H9 (cell line): Measurements from ENCODE around the gene TMEM81. TPM values are rescaled to one million over a fixed set of nuclear protein-coding genes. Genes with fewer than 3 reads are reported as not detected.

Experiments
- DNase-seq: peaks from one replicate; pipeline ENCODE4 v3.0.0-alpha.2; 2017
- H2AFZ ChIP-seq: one replicate; pipeline ENCODE4 v1.6.1; 2013; ENCODE audit warnings: mild to moderate bottlenecking, low read length, control low read depth, moderate library complexity
- H2AK5ac ChIP-seq: 2 replicates; pipeline ENCODE4 v1.6.1; 2013; ENCODE audit warnings: low read length, control low read depth, mixed read lengths; ENCODE audit not compliant: insufficient read length
- H2BK120ac ChIP-seq: one replicate; pipeline ENCODE4 v1.6.1; 2013; ENCODE audit warnings: low read depth, mild to moderate bottlenecking, low read length, control low read depth, inconsistent platforms; ENCODE audit not compliant: poor library complexity, severe bottlenecking
- H2BK12ac ChIP-seq: 2 replicates; pipeline ENCODE4 v1.6.1; 2013; ENCODE audit warnings: low read length, control low read depth, mixed read lengths, low read depth; ENCODE audit not compliant: insufficient read length
- H2BK15ac ChIP-seq: 2 replicates; pipeline ENCODE4 v1.6.1; 2013; ENCODE audit warnings: low read depth, low read length, control low read depth
- H2BK20ac ChIP-seq: one replicate; pipeline ENCODE4 v1.6.1; 2013; ENCODE audit warnings: low read depth, mild to moderate bottlenecking, low read length, control low read depth, inconsistent platforms; ENCODE audit not compliant: poor library complexity, severe bottlenecking
- H2BK5ac ChIP-seq: 2 replicates; pipeline ENCODE4 v1.6.1; 2013; ENCODE audit warnings: low read length, control low read depth, mixed read lengths; ENCODE audit not compliant: insufficient read length
- H3K14ac ChIP-seq: 2 replicates; pipeline ENCODE4 v1.6.1; 2013; ENCODE audit warnings: low read length, control low read depth; ENCODE audit not compliant: insufficient read depth
- H3K18ac ChIP-seq: 2 replicates; pipeline ENCODE4 v1.6.1; 2013; ENCODE audit warnings: low read depth, mild to moderate bottlenecking, mixed read lengths, low read length, control low read depth; ENCODE audit not compliant: insufficient read length
- H3K23ac ChIP-seq: 2 replicates; pipeline ENCODE4 v1.6.1; 2013; ENCODE audit warnings: low read length, control low read depth, mixed read lengths, low read depth; ENCODE audit not compliant: insufficient read length
- H3K23me2 ChIP-seq: 2 replicates; pipeline ENCODE4 v1.6.1; 2013; ENCODE audit warnings: low read depth, mild to moderate bottlenecking, mixed read lengths, low read length, control low read depth; ENCODE audit not compliant: insufficient read length, poor library complexity, severe bottlenecking
- H3K27ac ChIP-seq: 2 replicates; pipeline ENCODE4 v1.5.1; 2013; ENCODE audit warnings: low read length, control low read depth, mixed read lengths, low read depth; ENCODE audit not compliant: insufficient read length
- H3K27me3 ChIP-seq: 2 replicates; pipeline ENCODE4 v1.6.1; 2013; ENCODE audit warnings: low read length, control low read depth, inconsistent platforms; ENCODE audit not compliant: insufficient read depth
- H3K4ac ChIP-seq: 2 replicates; pipeline ENCODE4 v1.6.1; 2013; ENCODE audit warnings: low read depth, mild to moderate bottlenecking, control low read depth, inconsistent platforms, low read length, moderate library complexity
- H3K4me1 ChIP-seq: 2 replicates; pipeline ENCODE4 v1.6.1; 2013; ENCODE audit warnings: low read length, control low read depth, inconsistent platforms; ENCODE audit not compliant: insufficient read depth
- H3K4me2 ChIP-seq: 2 replicates; pipeline ENCODE4 v1.6.1; 2013; ENCODE audit warnings: low read length, control low read depth, mixed read lengths; ENCODE audit not compliant: insufficient read length, insufficient read depth
- H3K56ac ChIP-seq: 2 replicates; pipeline ENCODE4 v1.6.1; 2013; ENCODE audit warnings: low read depth, mild to moderate bottlenecking, mixed read lengths, low read length, control low read depth; ENCODE audit not compliant: insufficient read length
- H3K79me1 ChIP-seq: 2 replicates; pipeline ENCODE4 v1.6.1; 2013; ENCODE audit warnings: low read depth, mild to moderate bottlenecking, moderate library complexity, low read length, control low read depth, inconsistent platforms; ENCODE audit not compliant: insufficient read depth, poor library complexity, severe bottlenecking
- H3K79me2 ChIP-seq: 2 replicates; pipeline ENCODE4 v1.6.1; 2013; ENCODE audit warnings: low read length, control low read depth, inconsistent platforms; ENCODE audit not compliant: insufficient read depth
- H3K9ac ChIP-seq: 2 replicates; pipeline ENCODE4 v1.6.1; 2013; ENCODE audit warnings: low read length, control low read depth, mixed read lengths; ENCODE audit not compliant: insufficient read length; ENCODE audit errors: extremely low read depth
- H3K9me3 ChIP-seq: one replicate; pipeline ENCODE4 v1.6.1; 2013; ENCODE audit warnings: low read depth, low read length, inconsistent platforms; ENCODE audit not compliant: control insufficient read depth
- H3T11ph ChIP-seq: one replicate; pipeline ENCODE4 v1.6.1; 2013; ENCODE audit warnings: mild to moderate bottlenecking, low read length, control low read depth, inconsistent platforms
- H4K20me1 ChIP-seq: one replicate; pipeline ENCODE4 v1.6.1; 2013; ENCODE audit not compliant: control insufficient read depth, insufficient read length, insufficient read depth
- H4K5ac ChIP-seq: 2 replicates; pipeline ENCODE4 v1.6.1; 2013; ENCODE audit warnings: low read depth, mild to moderate bottlenecking, mixed read lengths, low read length, control low read depth; ENCODE audit not compliant: insufficient read length
- H4K8ac ChIP-seq: replicated peaks from 2 replicates; pipeline ENCODE4 v1.6.1; 2013; ENCODE audit warnings: low read length, control low read depth, mixed read lengths, low read depth; ENCODE audit not compliant: insufficient read length
- H4K91ac ChIP-seq: 2 replicates; pipeline ENCODE4 v1.6.1; 2013; ENCODE audit warnings: low read depth, mild to moderate bottlenecking, moderate library complexity, mixed read lengths, low read length, control low read depth; ENCODE audit not compliant: insufficient read length
- H3K27ac Mint-ChIP-seq, 3 experiments: 2 replicates in 2 of 3; 3 replicates in 1 of 3; pipeline ENCODE4 v1.8.0; 2020 to 2021; ENCODE audit warnings: mixed read lengths in 3 of 3, mild to moderate bottlenecking in 1 of 3, moderate library complexity in 1 of 3
- H3K27me3 Mint-ChIP-seq: 2 replicates; pipeline ENCODE4 v1.8.0; 2021; ENCODE audit warnings: low read depth, mild to moderate bottlenecking, moderate library complexity, mixed read lengths
- H3K36me3 Mint-ChIP-seq, 3 experiments: 2 replicates in 2 of 3; 3 replicates in 1 of 3; pipeline ENCODE4 v1.8.0; 2020 to 2021; ENCODE audit warnings: low read depth in 3 of 3, mixed read lengths in 3 of 3; ENCODE audit not compliant: insufficient read depth in 1 of 3
- H3K4me1 Mint-ChIP-seq, 2 experiments: 2 replicates each; pipeline ENCODE4 v1.8.0; 2020; ENCODE audit warnings: mixed read lengths in 2 of 2
- H3K4me3 Mint-ChIP-seq, 2 experiments: 2 replicates in 1 of 2; 3 replicates in 1 of 2; pipeline ENCODE4 v1.8.0; 2020 to 2021; ENCODE audit warnings: mild to moderate bottlenecking in 2 of 2, mixed read lengths in 2 of 2, moderate library complexity in 1 of 2
- H3K9me3 Mint-ChIP-seq, 2 experiments: 2 replicates in 1 of 2; 3 replicates in 1 of 2; pipeline ENCODE4 v1.8.0; 2020; ENCODE audit warnings: mild to moderate bottlenecking in 2 of 2, mixed read lengths in 2 of 2, moderate library complexity in 1 of 2
- WGBS: extraction: QIAGEN DNeasy Blood & Tissue Kit; methylation state at CpG from one replicate; pipeline ENCODE4 v1.1.7; 2013; ENCODE audit warnings: missing lambda C conversion rate, low lambda C conversion rate, mixed read lengths; ENCODE audit not compliant: insufficient read length; ENCODE audit errors: extremely low coverage; 5-methylcytosine and 5-hydroxymethylcytosine counted together
- total RNA-seq: library from RNA; stranded (reverse); gene quantifications from 2 replicates; pipeline ENCODE4 v1.2.1, GENCODE V29; 2021
- TF ChIP-seq, protein P1 (sequence below): fragments of 200-600 bp; sonication (generic); conservative IDR thresholded peaks from 3 replicates; pipeline ENCODE4 v1.8.0; 2021; ENCODE audit warnings: antibody characterized with exemption, mild to moderate bottlenecking

Gene TMEM81
- total RNA-seq, 1 experiment from 2014 or later: 3.0 TPM

DNA sequence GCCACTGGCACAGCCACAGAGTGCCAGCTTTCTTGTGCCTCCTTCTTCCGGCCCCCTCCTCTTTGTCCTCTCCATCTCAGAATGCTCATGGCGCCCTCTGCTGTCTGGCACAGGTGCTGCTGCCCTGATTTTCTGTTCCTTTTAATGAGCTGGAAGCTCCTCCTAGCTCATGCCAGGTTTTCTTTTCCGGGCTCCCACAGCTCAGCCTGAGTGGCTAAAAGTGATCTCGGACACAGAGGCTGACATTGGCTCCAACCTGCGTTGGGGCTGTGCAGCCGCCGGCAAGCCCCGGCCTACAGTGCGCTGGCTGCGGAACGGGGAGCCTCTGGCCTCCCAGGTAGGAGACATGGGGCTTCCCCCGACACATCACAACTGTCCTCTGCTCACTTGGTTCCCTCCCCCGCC lies 22.6 kb downstream of the TMEM81 start:
- H3K79me1 ChIP-seq: no peaks in the 10 kb centered on the region
- H3K9me3 ChIP-seq: no peaks in the 10 kb centered on the region
- H3K18ac ChIP-seq: no peak overlapping the region
- H3K56ac ChIP-seq: no peak overlapping the region
- H2BK15ac ChIP-seq: no peak overlapping the region
- H4K8ac ChIP-seq: no peak overlapping the region
- H3K9ac ChIP-seq: no peak overlapping the region
- no peak overlapping the region for H2BK20ac ChIP-seq
- DNase-seq: peak; percentile 90
- H3K4me2 ChIP-seq: no peak overlapping the region
- H3K23ac ChIP-seq: no peak overlapping the region
- H3K27me3 ChIP-seq: no peaks in the 10 kb centered on the region
- H3K4me1 ChIP-seq: no peaks in the 10 kb centered on the region
- Mint-ChIP-seq H3K4me1 (peaks cover 4% of the 10 kb centered on the region in 2 experiments), H3K27ac (no peak overlapping the region), H3K4me3 (no peak overlapping the region), H3K9me3 (no peaks in the 10 kb centered on the region), H3K36me3 (no peaks in the 10 kb centered on the region), H3K27me3 (peaks cover 3% of the 10 kb centered on the region; the same call in 1 of the 2 replicates)
- no peaks in the 10 kb centered on the region for H4K20me1 ChIP-seq
- H2BK120ac ChIP-seq: no peak overlapping the region
- no peak overlapping the region for H2BK5ac ChIP-seq
- H4K5ac ChIP-seq: no peak overlapping the region
- H3K27ac ChIP-seq: no peak overlapping the region
- H3K4ac ChIP-seq: no peak overlapping the region
- no peak overlapping the region for H2AK5ac ChIP-seq
- no peaks in the 10 kb centered on the region for H3K79me2 ChIP-seq
- no peak overlapping the region for H2AFZ ChIP-seq
- no CpG with 5 or more reads among the region's 13 CpGs for WGBS
- TF ChIP-seq, protein P1, sequence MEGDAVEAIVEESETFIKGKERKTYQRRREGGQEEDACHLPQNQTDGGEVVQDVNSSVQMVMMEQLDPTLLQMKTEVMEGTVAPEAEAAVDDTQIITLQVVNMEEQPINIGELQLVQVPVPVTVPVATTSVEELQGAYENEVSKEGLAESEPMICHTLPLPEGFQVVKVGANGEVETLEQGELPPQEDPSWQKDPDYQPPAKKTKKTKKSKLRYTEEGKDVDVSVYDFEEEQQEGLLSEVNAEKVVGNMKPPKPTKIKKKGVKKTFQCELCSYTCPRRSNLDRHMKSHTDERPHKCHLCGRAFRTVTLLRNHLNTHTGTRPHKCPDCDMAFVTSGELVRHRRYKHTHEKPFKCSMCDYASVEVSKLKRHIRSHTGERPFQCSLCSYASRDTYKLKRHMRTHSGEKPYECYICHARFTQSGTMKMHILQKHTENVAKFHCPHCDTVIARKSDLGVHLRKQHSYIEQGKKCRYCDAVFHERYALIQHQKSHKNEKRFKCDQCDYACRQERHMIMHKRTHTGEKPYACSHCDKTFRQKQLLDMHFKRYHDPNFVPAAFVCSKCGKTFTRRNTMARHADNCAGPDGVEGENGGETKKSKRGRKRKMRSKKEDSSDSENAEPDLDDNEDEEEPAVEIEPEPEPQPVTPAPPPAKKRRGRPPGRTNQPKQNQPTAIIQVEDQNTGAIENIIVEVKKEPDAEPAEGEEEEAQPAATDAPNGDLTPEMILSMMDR: peak; percentile 96
- no peak overlapping the region for H3T11ph ChIP-seq
- H3K14ac ChIP-seq: no peak overlapping the region
- no peak overlapping the region for H2BK12ac ChIP-seq
- H3K23me2 ChIP-seq: no peaks in the 10 kb centered on the region
- H4K91ac ChIP-seq: no peak overlapping the region
